Stimulated activated CD8-positive, alpha-beta memory T cell treated with anti-CD3 and anti-CD28 coated beads, Interleukin-7, amount 100 ng/mL, for 24 hours (primary cell): ENCODE measurements around the gene RARA.
"Not testable (repeated sequence)": the region's sequence is repeated elsewhere in the genome, so short reads cannot be mapped to it uniquely, and the experiment has no call there.

Experiments used
- DNase-seq: peaks from one replicate; pipeline ENCODE4 v3.0.0-alpha.2; 2020; ENCODE audit warnings: low read depth

RARA gene

GRCh38 chr17:40298726-40299125, 10.3 kb upstream of the RARA start:
- DNase-seq, result no peak

- DNase-seq, result not testable (repeated sequence)
Observed at GRCh38 chr17:40299159-40299757, 9.7 kb upstream of the RARA start.

GRCh38 chr17:40301315-40301714, 7.7 kb upstream of the RARA start:
- no peak for DNase-seq

GRCh38 chr17:40303009-40303657, 5.8 kb upstream of the RARA start:
- DNase-seq, result no peak

DNA sequence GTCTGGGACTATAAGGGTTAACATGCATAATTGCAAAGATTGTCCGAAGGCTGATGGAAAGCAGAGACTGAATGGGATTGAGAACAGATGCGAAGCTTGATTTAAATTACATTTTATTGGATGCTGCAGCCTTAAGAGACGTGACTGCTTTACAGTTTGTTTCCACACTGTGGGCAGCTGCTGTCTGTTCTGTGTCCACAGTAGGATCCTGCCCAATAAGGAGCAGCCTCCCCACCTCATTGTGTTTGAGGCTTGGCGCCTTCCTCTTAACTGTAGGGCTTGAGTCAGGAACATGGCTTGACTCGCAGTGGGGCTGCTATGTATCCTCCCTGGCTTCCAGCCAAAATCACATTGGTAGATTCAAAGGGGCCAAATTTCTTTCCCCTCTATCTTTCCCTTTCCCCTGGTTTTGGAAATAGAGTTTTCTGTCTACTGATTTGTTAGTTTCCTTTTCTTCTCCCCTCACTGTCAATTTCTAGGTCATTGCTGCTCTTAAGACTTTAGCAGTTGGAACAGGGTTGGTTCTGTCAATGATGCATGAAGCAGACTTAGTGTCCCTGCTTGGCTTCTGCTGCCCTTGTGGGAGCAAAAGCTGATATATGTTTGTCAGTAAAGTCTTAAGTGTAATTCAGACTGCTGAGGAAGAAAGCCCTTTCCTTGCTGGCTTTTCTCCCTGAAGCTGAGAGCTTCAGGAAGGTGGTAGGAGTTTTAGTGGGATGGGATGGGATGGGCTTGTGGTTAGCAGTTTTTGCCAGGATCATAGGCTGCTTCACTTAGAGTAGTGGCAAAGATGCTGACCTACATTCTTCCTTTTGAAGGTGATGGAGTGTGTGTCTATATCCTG, 5.0 kb upstream of the RARA start:
- DNase-seq, result no peak

GRCh38 chr17:40304552-40304863, 4.5 kb upstream of the RARA start:
- DNase-seq, result not testable (repeated sequence)

GRCh38 chr17:40304866-40305265, 4.1 kb upstream of the RARA start:
- not testable (repeated sequence) for DNase-seq

GRCh38 chr17:40306395-40306794, 2.6 kb upstream of the RARA start:
- no peak for DNase-seq

DNA sequence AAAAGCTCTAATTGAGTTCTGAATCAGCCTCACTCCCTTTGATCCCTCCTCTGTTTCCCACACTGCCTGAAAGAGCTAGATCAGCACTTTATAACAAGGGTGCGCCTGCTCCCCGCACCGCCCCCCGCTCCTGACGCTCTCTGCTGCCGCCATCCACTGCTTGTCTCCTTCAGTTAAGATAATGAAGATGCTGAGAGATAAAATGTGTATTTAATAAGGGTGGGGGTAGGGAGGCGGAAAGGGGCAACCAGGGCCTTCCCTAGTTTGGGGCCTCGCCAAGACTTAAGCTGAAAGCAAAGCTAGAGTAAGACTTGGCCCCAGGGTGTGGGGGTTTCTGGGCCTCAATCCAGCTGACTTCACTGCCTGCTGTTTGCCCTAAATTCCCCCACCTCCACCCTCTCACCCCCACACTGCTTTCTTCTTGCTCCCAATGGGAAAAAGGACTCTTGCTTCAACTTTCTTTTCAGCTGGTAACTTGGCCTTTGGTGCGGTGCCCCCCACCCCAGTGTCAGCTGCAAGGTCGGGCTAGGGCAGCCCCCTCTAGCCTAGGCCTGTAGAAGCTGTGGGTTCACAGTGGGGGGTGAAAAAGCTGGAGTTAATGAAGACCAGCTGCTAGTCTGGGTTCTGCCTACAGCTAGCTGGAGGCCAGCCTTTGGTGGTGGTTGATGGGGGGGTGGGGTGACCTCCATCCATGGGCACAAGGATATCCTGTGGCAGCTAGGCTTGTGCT, 1.8 kb upstream of the RARA start:
- no peak for DNase-seq

DNA sequence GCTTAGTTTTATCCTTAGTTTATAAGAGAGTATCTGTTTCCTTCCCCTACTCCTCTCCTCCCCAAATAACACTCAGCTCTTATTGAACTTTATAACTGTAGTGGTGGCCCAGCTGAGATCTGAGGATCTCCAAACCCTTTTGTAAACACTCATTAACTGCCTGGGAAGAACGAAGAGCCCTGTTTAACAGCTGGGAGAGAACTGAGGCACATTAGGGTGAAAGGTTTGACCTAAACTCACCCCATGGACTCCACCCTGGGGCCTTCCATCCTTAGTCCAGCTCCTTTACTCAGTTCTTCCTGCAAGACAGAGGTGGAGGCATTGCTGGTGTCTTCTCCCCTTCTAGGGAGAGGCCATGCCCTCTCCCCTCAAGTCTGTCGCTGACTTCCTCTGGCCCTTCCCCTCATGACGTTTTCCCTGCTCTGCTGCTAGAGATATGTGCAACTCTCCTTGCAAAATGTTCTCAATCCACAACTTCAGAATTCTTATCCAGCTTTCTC, 1.2 kb upstream of the RARA start:
- no peak for DNase-seq

DNA sequence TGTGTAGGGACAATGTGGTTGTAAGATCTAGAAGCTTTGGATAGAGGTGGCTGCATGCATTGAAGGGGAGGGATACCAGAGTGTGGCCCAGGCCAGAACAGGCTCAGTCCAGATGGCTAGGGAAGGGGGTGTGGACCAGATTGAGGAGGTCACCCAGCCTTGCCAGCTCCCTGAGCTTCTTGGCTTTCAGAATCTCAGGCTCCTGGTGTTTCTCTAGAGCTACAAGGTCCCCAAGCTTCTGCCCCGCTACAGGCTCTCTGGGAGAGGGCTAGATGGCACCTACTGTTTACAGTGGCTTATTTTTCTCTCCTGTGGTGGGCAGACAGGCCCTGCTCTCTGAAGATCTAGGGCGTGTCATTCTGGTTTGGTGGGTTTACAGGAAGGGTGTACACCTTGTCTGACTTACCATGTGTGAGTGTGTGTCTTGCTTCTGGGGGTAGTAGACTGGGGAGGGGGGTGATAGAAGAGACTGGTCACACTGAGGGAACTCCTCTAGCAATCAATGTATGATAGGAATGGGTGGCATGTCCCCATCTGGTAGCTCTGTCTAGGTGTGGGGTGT, 1.1 kb downstream of the RARA start:
- no peak for DNase-seq

GRCh38 chr17:40310882-40311391, 2.0 kb downstream of the RARA start:
- no peak for DNase-seq

GRCh38 chr17:40311575-40311974, 2.6 kb downstream of the RARA start:
- no peak for DNase-seq

DNA sequence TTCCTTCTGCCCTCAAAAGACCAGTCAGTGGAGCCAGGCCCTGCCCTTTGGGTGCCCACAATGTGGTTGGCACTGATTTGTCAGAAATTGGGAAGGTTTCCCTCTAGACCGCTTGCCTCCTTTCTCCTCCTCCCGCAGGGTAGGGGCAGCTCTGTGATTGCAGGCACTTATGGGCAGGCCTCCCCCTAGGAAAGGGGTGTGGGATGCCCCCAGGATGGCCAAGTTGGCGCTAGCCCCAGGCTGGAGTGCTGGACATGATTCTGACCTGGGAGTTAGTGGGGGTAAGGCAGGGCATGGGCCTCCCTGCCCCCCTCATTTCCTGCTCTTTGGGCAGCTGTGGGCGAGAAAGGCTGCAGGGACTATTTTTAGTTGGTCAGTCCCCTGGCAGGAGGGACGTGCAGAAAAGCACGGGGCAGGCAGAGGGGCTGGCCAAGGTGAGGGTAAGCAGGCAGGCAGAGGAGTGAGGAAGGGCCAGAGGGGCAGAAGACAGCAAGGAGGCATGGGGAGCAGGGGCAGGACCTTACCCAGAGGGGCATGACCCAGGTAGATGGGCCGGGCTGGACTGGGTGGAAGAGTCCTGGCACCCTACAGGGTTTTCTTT, 3.3 kb downstream of the RARA start:
- DNase-seq, result no peak

- DNase-seq, result no peak
Observed at GRCh38 chr17:40312893-40313667, 4.1 kb downstream of the RARA start.

DNA sequence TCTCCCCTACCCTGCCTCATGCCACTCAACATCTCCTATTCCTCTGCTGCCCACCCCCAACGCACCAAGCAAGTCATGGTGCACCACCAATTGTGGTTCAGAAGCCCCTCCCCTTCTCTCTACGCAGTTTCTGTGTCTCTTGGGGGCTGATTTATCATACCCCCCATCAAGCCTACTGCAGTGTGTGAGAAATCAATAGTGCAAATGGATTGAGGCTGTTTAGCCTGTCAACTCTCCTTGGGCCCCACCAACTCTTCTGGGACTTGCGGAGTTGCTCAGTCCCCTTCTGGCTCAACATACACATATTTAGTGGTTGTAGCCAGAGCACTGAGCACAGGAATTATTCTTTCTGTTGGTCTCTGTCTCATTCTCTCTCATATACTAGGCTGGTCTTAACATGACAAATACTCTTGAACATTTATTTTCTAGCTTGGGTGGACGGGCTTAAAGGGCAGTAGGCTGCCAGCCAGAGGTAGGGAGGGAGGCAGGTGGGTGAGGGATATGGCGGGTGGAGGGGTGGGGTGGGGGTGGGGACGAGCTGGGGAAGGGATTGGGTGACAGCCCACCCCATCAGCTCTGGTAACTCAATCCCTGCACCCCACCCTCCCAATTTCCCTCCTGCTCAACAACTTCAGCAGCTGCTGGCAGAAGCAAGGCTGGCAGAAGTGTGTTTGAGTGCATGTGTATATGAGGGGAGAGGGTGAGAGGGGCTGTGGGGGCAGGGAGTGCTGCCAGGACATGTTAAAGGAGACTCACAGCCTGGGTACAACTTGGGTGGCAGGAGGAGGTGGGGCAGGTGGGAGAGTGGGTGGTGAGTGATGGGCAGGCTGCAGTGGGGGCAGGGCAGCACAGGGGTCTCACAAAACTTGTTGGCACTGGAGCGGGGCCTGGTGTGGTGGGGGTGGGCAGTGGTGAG, 4.9 kb downstream of the RARA start:
- no peak for DNase-seq

GRCh38 chr17:40314584-40314956, 5.6 kb downstream of the RARA start:
- DNase-seq, result peak; percentile 63

- DNase-seq, result no peak
Observed at GRCh38 chr17:40315206-40315605, 6.2 kb downstream of the RARA start.

GRCh38 chr17:40315678-40316570, 6.9 kb downstream of the RARA start:
- no peak for DNase-seq
